Stomach smooth muscle (tissue), 2 donors: Measurements from ENCODE around the gene TRMT61A.

ENCODE experiments used
- H3K27ac ChIP-seq: one replicate; pipeline ENCODE4 v1.7.0; 2013; ENCODE audit warnings: mild to moderate bottlenecking, low read length, inconsistent platforms
- H3K27me3 ChIP-seq, 2 donors: one replicate each; pipeline ENCODE4 v1.7.0; 2013; ENCODE audit warnings: low read length in 2 of 2; ENCODE audit not compliant: insufficient read depth in 2 of 2, control insufficient read depth in 1 of 2
- H3K36me3 ChIP-seq, 2 donors: one replicate each; pipeline ENCODE4 v1.7.0; 2013; ENCODE audit warnings: low read length in 2 of 2; ENCODE audit not compliant: control insufficient read depth in 2 of 2, insufficient read depth in 2 of 2
- H3K4me1 ChIP-seq: one replicate; pipeline ENCODE4 v1.7.0; 2013; ENCODE audit warnings: low read length; ENCODE audit not compliant: control insufficient read depth, insufficient read depth
- H3K4me3 ChIP-seq, 2 donors: one replicate each; pipeline ENCODE4 v1.7.0; 2013; ENCODE audit warnings: low read length in 2 of 2
- H3K9ac ChIP-seq, 2 donors: one replicate each; pipeline ENCODE4 v1.7.0; 2013; ENCODE audit warnings: low read length in 2 of 2, mild to moderate bottlenecking in 1 of 2
- H3K9me3 ChIP-seq, 2 donors: one replicate each; pipeline ENCODE4 v1.7.0; 2013; ENCODE audit warnings: low read length in 2 of 2; ENCODE audit not compliant: control insufficient read depth in 2 of 2
- donor health status: healthy.
- donor health status: Pancreatic carcinoma.

TRMT61A gene

DNA sequence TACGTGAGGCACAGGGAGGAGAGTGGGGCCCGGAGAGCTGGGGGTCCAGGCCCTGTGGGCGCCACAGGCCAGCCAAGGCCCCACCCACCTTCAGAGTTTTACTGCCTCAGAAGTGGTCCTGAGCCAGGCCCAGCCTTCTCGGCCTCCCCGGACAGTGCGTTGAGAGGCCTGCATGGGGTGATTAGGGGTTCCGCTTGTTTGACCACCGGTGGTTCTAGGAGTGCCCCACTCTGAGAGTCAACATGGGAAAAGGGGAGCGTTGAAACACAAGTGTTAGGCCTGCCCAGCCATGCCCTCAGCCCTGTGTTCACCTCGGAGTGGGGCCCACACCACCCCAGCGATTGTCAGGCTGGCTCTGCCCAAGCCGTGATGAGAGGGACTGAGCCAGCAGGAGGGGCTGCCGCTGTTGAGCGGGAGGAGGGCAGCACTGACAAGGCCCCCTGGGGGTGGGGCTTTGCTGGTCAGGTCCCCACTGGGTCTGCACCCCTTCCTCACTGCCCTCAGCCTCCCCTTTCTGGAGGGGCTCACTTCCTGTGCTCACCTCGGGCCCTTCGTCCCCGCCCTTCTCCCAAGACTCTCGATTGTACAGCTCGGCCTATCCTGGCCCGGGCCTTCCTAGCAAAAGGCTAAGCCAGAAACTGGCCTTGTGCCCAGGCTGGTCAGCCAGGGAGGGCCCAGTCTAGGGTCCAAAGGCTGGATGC is 11.1 kb upstream of the TRMT61A start:
- Histone ChIP-seq H3K27me3 (no peaks in the 10 kb centered on the region), H3K4me1 (peaks cover 47% of the 10 kb centered on the region), H3K27ac (peak overlapping the region; percentile 88), H3K9ac (peak overlapping the region in 1 of 2 donors; percentile 64), H3K9me3 (no peaks in the 10 kb centered on the region), H3K36me3 (peaks cover 6 to 11% of the 10 kb centered on the region in 2 donors), H3K4me3 (peak overlapping the region in 1 of 2 donors; percentile 92)

DNA sequence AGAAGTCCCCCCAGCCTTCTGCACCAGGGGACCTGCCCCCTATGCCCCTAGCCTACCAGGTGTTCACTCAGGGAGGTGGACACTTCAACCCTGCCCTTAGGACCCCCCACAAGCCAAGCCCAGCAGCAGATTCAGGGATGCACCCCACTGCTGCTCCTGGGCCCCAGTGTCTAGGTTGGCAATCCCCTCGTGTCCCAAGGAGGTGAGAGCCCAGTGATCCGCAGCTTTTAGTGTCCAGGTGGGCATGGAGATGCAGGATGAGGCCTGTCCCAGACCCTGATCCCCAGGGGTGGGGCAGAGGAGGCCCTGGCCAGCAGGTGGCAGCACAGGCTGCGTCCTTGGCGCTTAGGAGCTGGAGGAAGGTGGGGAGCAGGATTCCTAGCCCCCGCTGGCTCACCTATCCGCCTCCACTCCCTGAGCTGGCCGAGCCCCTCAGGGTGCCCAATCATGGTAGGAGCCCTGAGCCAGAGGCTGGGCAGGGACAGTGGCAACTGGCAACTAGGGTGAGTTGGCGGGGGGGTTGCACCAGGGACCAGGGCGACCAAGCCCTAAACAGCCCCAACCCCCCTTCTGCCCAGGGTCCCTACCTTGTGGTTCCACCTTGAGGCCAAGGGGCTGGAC is 10.5 kb upstream of the TRMT61A start:
- Histone ChIP-seq H3K4me3 (peak overlapping the region in 1 of 2 donors; percentile 92), H3K27me3 (no peaks in the 10 kb centered on the region), H3K27ac (peak overlapping the region; percentile 88), H3K36me3 (peaks cover 6 to 11% of the 10 kb centered on the region in 2 donors), H3K4me1 (peaks cover 46% of the 10 kb centered on the region), H3K9ac (peak overlapping the region in 1 of 2 donors; percentile 64), H3K9me3 (no peaks in the 10 kb centered on the region)

- H3K4me3 ChIP-seq, result peak overlapping the region; percentile 63 to 92
- peaks cover 40% of the 10 kb centered on the region for H3K4me1 ChIP-seq
- peaks cover 6 to 11% of the 10 kb centered on the region in 2 donors for H3K36me3 ChIP-seq
- H3K27ac ChIP-seq, result peak overlapping the region; percentile 88
- H3K27me3 ChIP-seq, result no peaks in the 10 kb centered on the region
- peak overlapping the region in 1 of 2 donors; percentile 29 for H3K9ac ChIP-seq
- H3K9me3 ChIP-seq, result no peaks in the 10 kb centered on the region
Observed at GRCh38 chr14:103519043-103519836, 9.8 kb upstream of the TRMT61A start.

DNA sequence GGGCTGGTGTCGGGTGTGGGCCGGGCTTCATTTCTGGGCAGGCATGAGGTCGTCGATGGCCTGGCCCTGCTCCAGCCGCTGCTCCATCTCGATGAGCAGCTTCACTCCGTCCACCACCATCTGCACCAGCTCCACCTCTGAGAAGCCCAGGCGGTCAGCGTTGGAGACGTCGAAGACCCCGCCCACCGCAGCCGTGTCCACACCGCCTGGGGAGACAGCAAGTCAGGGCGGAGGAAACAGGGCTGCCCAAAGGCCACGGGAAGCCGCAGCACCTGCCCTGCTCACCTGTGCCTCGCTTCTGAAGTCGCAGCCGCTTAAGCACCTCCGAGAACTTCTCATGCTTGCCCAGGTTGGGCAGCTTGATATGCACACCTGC is 9.2 kb upstream of the TRMT61A start:
- Histone ChIP-seq H3K9ac (no peak overlapping the region), H3K4me1 (peaks cover 40% of the 10 kb centered on the region), H3K4me3 (peak overlapping the region; percentile 63 to 92), H3K27me3 (no peaks in the 10 kb centered on the region), H3K9me3 (no peaks in the 10 kb centered on the region), H3K27ac (peak overlapping the region; percentile 88), H3K36me3 (peaks cover 6 to 11% of the 10 kb centered on the region in 2 donors)

DNA sequence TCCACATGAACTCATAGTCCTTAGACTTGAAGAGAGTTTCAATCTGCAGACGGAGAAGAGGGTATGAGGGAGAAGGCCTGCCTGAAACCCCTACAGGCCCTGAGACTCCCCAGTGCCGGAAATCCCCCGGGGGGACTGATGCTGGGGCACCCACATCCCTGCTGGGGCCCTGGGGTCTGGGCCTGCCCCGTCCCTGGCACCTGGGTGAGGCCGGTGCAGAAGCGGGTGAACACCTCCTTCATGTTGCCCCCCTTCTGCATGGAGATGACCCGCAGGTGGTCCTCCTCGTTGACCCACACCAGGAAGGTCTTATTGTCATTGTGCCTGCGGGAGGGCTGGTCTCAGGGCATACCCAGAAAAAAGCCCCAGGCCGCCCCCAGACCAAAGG is 8.7 kb upstream of the TRMT61A start:
- Histone ChIP-seq H3K4me1 (peaks cover 40% of the 10 kb centered on the region), H3K27ac (peak overlapping the region; percentile 88), H3K27me3 (no peaks in the 10 kb centered on the region), H3K36me3 (peaks cover 6 to 11% of the 10 kb centered on the region in 2 donors), H3K9me3 (no peaks in the 10 kb centered on the region), H3K9ac (peak overlapping the region in 1 of 2 donors; percentile 13), H3K4me3 (peak overlapping the region; percentile 63 to 92)

DNA sequence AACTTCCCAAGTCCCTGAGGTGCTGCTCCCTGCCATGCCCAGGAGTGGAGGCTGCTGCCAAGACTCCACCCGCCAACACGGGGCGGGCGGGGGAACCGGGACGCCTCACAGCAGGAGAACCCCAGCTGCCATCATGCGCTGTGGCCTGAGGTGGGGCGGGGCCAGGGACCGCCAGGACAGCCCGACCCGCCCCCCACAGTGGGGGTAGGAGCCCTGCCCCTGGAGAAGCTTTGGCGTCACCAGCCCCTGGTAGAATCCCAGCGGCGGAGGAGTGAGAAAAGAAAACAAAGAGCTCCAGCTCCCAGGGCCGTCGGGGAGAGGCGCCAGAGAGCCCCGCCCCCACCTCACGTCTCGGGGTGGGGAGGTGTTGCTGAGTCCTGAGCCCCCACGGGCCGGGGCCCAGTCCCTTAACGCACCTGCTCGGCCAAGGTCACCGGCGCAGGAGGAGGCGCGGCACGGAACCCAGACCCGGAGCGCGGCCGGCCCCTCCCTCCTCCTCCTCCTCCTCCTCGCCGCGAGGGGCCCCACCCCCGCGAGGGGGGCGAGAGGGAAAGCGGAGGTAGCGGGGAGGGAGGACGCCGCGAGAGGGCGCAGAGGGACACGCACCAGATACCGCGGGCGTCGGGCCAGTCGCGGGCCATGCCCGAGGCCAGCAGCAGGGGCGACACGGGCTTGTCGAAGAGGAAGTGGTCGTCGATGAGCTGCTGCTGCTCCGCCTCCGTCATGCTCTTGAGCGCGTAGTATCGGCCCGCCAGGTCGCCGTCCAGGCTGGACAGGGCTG is 8.1 kb upstream of the TRMT61A start:
- Histone ChIP-seq H3K9me3 (no peaks in the 10 kb centered on the region), H3K4me3 (peak overlapping the region; percentile 63 to 92), H3K27ac (peak overlapping the region; percentile 88), H3K4me1 (peaks cover 44% of the 10 kb centered on the region), H3K36me3 (peaks cover 6 to 11% of the 10 kb centered on the region in 2 donors), H3K9ac (peak overlapping the region; percentile 64 to 68), H3K27me3 (no peaks in the 10 kb centered on the region)

DNA sequence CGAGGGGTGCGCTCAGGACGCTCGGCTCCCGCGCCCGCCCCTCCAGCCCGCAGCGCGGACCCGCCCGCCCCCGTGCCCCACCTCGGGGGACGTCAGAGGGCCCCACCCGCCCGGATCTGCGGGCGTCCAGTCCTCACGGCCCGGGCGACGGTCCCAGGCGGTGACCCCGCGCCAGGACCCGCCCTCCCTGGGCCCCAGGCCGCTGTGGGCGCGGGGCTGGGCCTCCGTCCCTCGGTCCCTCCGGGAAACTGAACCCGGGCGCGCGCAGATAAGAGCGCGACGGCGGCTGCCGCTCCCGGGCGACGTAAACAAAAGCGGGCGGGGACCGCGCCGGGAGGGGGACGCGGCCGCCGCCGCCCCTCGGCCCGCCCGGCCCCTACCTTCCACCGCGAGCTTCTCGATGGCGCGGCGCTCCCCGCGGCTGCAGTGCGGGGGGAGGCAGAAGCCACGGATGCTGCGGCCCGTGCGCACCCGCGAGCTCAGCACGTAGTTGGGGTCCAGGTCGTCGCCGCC is 7.5 kb upstream of the TRMT61A start:
- H3K9ac ChIP-seq, result peak overlapping the region; percentile 64 to 68
- H3K4me3 ChIP-seq, result peak overlapping the region; percentile 63 to 92
- peaks cover 50% of the 10 kb centered on the region for H3K4me1 ChIP-seq
- peaks cover 6 to 11% of the 10 kb centered on the region in 2 donors for H3K36me3 ChIP-seq
- no peaks in the 10 kb centered on the region for H3K27me3 ChIP-seq
- H3K27ac ChIP-seq, result peak overlapping the region; percentile 88
- no peaks in the 10 kb centered on the region for H3K9me3 ChIP-seq

DNA sequence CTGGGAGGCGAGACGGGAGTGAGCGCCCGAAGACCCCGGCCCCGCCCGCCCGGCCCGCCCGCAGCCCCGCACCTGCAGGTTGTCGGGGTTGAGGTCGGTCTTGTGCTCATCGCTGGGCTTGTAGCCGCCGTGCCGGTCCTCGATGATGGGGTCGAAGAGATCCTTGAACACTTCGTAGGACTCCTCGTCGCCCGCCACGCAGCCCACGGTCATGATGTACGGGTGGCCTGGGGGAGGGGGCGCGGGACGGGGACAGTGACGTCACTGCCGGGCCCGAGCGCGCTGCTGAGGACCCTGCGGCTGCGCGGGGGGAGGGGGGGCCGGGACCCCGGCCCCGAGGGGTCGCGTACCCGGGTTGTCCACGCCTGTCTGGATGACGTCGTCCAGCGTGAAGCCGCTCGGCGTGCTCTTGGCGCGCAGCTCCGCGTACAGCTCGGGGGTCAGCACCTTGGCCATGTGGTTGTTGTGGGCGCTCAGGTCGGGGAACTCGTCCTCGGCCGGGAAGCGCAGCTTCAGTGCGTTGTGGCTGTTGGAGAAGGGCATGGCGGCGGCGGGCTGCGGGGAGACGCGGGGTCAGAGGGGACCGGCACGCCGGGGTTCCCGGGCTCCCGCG is 6.9 kb upstream of the TRMT61A start:
- peaks cover 53% of the 10 kb centered on the region for H3K4me1 ChIP-seq
- peaks cover 6 to 11% of the 10 kb centered on the region in 2 donors for H3K36me3 ChIP-seq
- peak overlapping the region; percentile 87 to 92 for H3K4me3 ChIP-seq
- no peaks in the 10 kb centered on the region for H3K27me3 ChIP-seq
- peak overlapping the region; percentile 88 for H3K27ac ChIP-seq
- H3K9ac ChIP-seq, result peak overlapping the region; percentile 69 to 80
- H3K9me3 ChIP-seq, result no peaks in the 10 kb centered on the region

GRCh38 chr14:103522649-103523574 is 6.1 kb upstream of the TRMT61A start, which contains the start of gene CKB:
Gene CKB (minus strand): TSS chr14:103522830. CDS start chr14:103522493, 337 bp downstream.
- no peaks in the 10 kb centered on the region for H3K27me3 ChIP-seq
- H3K36me3 ChIP-seq, result peaks cover 6 to 11% of the 10 kb centered on the region in 2 donors
- H3K27ac ChIP-seq, result peak within 1 kb of the TSS; percentile 88
- no peaks in the 10 kb centered on the region for H3K9me3 ChIP-seq
- peak within 1 kb of the TSS; percentile 87 to 92 for H3K4me3 ChIP-seq
- peaks cover 55% of the 10 kb centered on the region for H3K4me1 ChIP-seq
- H3K9ac ChIP-seq, result peak within 1 kb of the TSS; percentile 69 to 80
